IMR-90 (cell line): ENCODE measurements around the gene MAP3K8. TPM values are rescaled to one million over a fixed set of nuclear protein-coding genes. Genes with fewer than 3 reads are reported as not detected.

Experiments
- ATAC-seq: fragments of 200-7000 bp; cut with Tn5 transposase; 2 replicates; pipeline ENCODE4 v1.9.1; 2020; ENCODE audit warnings: low read depth, mild to moderate bottlenecking, moderate library complexity
- BruUV-seq: library from RNA; stranded (reverse); fragments of 400-500 nt; replicated peaks from 2 replicates; lab custom pipeline; 2021; lab: Mats Ljungman, UMichigan
- CTCF ChIA-PET: fragments of 300-600 bp; formaldehyde crosslinking; extraction: SDS; loops from one replicate; lab custom pipeline; 2021; ENCODE audit warnings: antibody characterized with exemption; lab: Yijun Ruan, JAX
- POLR2A ChIA-PET: fragments of 300-600 bp; sonication (Branson Sonifier 250); formaldehyde crosslinking; loops from one replicate; lab custom pipeline; 2022; ENCODE audit warnings: antibody characterized with exemption; ENCODE audit not compliant: unreplicated experiment; lab: Charles Lee
- DNase-seq: peaks from one replicate; pipeline ENCODE4 v3.0.0; 2013
- H2AFZ ChIP-seq: replicated peaks from 2 replicates; pipeline ENCODE3; 2013; ENCODE audit warnings: low read length, mild to moderate bottlenecking; ENCODE audit not compliant: poor library complexity
- H2AK5ac ChIP-seq: 2 replicates; pipeline ENCODE4 v1.6.1; 2013; ENCODE audit warnings: low read depth, low read length, inconsistent platforms
- H2AK9ac ChIP-seq: replicated peaks from 2 replicates; pipeline ENCODE3; 2013; ENCODE audit warnings: mild to moderate bottlenecking, low read depth, low read length, moderate library complexity; ENCODE audit not compliant: poor library complexity
- H2BK120ac ChIP-seq: 2 replicates; pipeline ENCODE4 v1.6.1; 2013; ENCODE audit warnings: low read depth, low read length, inconsistent platforms
- H2BK15ac ChIP-seq: 3 replicates; pipeline ENCODE4 v1.6.1; 2013; ENCODE audit warnings: low read depth, low read length, inconsistent platforms
- H2BK20ac ChIP-seq: 2 replicates; pipeline ENCODE4 v1.6.1; 2013; ENCODE audit warnings: low read depth, mild to moderate bottlenecking, inconsistent platforms, low read length, moderate library complexity
- H2BK5ac ChIP-seq: 2 replicates; pipeline ENCODE4 v1.6.1; 2013; ENCODE audit warnings: mild to moderate bottlenecking, low read depth, low read length, inconsistent platforms; ENCODE audit not compliant: poor library complexity, severe bottlenecking
- H3K14ac ChIP-seq: replicated peaks from 2 replicates; pipeline ENCODE4 v1.6.1; 2013; ENCODE audit warnings: low read depth, low read length, inconsistent platforms
- H3K18ac ChIP-seq: 2 replicates; pipeline ENCODE4 v1.6.1; 2013; ENCODE audit warnings: low read depth, low read length, control low read depth
- H3K23ac ChIP-seq: 2 replicates; pipeline ENCODE4 v1.6.1; 2013; ENCODE audit warnings: low read depth, low read length, inconsistent platforms
- H3K27ac ChIP-seq: 2 replicates; pipeline ENCODE4 v1.5.1; 2013; ENCODE audit warnings: mild to moderate bottlenecking, control low read depth, low read length; ENCODE audit not compliant: insufficient read depth
- H3K27me3 ChIP-seq: 2 replicates; pipeline ENCODE4 v1.6.1; 2013; ENCODE audit warnings: low read length; ENCODE audit not compliant: control insufficient read depth, insufficient read depth
- H3K36me3 ChIP-seq: 2 replicates; pipeline ENCODE4 v1.6.1; 2013; ENCODE audit warnings: low read length, mixed read lengths; ENCODE audit not compliant: control insufficient read depth, insufficient read depth
- H3K4ac ChIP-seq: 2 replicates; pipeline ENCODE4 v1.6.1; 2013; ENCODE audit warnings: low read depth, low read length, inconsistent platforms
- H3K4me1 ChIP-seq: 2 replicates; pipeline ENCODE4 v1.6.1; 2013; ENCODE audit warnings: low read length, mixed read lengths; ENCODE audit not compliant: control insufficient read depth, insufficient read depth
- H3K4me2 ChIP-seq: 2 replicates; pipeline ENCODE4 v1.6.1; 2013; ENCODE audit warnings: low read depth, mild to moderate bottlenecking, control low read depth, low read length, moderate library complexity
- H3K4me3 ChIP-seq: 2 replicates; pipeline ENCODE4 v1.5.1; 2013; ENCODE audit warnings: low read depth, mild to moderate bottlenecking, control low read depth, low read length, moderate library complexity; ENCODE audit not compliant: insufficient read depth
- H3K56ac ChIP-seq: 2 replicates; pipeline ENCODE4 v1.6.1; 2013; ENCODE audit warnings: low read length, inconsistent platforms; ENCODE audit not compliant: insufficient read depth; ENCODE audit errors: extremely low read depth
- H3K79me1 ChIP-seq, 2 experiments: 2 replicates each; pipeline ENCODE4 v1.6.1; 2013; ENCODE audit warnings: low read length in 2 of 2, inconsistent platforms in 1 of 2, low read depth in 1 of 2
- H3K9ac ChIP-seq: 2 replicates; pipeline ENCODE4 v1.6.1; 2013; ENCODE audit warnings: low read depth, low read length, control low read depth
- H3K9me1 ChIP-seq: 2 replicates; pipeline ENCODE4 v1.6.1; 2013; ENCODE audit warnings: low read length, inconsistent platforms; ENCODE audit not compliant: insufficient read depth
- H3K9me3 ChIP-seq: 2 replicates; pipeline ENCODE4 v1.6.1; 2013; ENCODE audit warnings: low read length; ENCODE audit not compliant: control insufficient read depth, insufficient read depth
- H4K20me1 ChIP-seq: 2 replicates; pipeline ENCODE4 v1.6.1; 2013; ENCODE audit warnings: low read length, inconsistent platforms; ENCODE audit not compliant: insufficient read depth
- H4K5ac ChIP-seq: 2 replicates; pipeline ENCODE4 v1.6.1; 2013; ENCODE audit warnings: mild to moderate bottlenecking, low read depth, low read length, control low read depth
- H4K8ac ChIP-seq, 2 experiments: 2 replicates each; pipeline ENCODE4 v1.6.1; 2013; ENCODE audit warnings: low read depth in 2 of 2, low read length in 2 of 2, control low read depth in 1 of 2, inconsistent platforms in 1 of 2
- H4K91ac ChIP-seq: 2 replicates; pipeline ENCODE4 v1.6.1; 2013; ENCODE audit warnings: low read depth, low read length, inconsistent platforms; ENCODE audit not compliant: insufficient read depth
- CHD1 ChIP-seq: IDR thresholded peaks from 2 replicates; pipeline ENCODE4 v1.6.1; 2012; ENCODE audit warnings: low read depth, low read length, improper control_type of control experiment
- CTCF ChIP-seq: conservative IDR thresholded peaks from 2 replicates; pipeline ENCODE4 v1.5.1; 2012; ENCODE audit warnings: mild to moderate bottlenecking, low read depth, low read length, improper control_type of control experiment
- FOS ChIP-seq: fragments of 150-350 bp; IDR thresholded peaks from 2 replicates; pipeline ENCODE4 v1.6.1; 2016; ENCODE audit warnings: low read depth, low read length
- MXI1 ChIP-seq: IDR thresholded peaks from 2 replicates; pipeline ENCODE4 v1.6.1; 2012; ENCODE audit warnings: low read depth, mild to moderate bottlenecking, low read length, moderate library complexity, borderline replicate concordance
- NFE2L2 ChIP-seq: fragments of 150-350 bp; IDR thresholded peaks from 2 replicates; pipeline ENCODE4 v1.6.1; 2016; ENCODE audit warnings: low read depth, mild to moderate bottlenecking, low read length
- RAD21 ChIP-seq: IDR thresholded peaks from 2 replicates; pipeline ENCODE4 v1.6.1; 2012; ENCODE audit warnings: low read length, improper control_type of control experiment
- RCOR1 ChIP-seq: IDR thresholded peaks from 2 replicates; pipeline ENCODE4 v1.6.1; 2012; ENCODE audit warnings: mild to moderate bottlenecking, low read length, improper control_type of control experiment; ENCODE audit not compliant: insufficient replicate concordance
- RFX5 ChIP-seq: IDR thresholded peaks from 2 replicates; pipeline ENCODE4 v1.8.0; 2012; ENCODE audit warnings: low read depth, mild to moderate bottlenecking, low read length, moderate library complexity
- USF2 ChIP-seq: fragments of 150-350 bp; IDR thresholded peaks from 2 replicates; pipeline ENCODE4 v1.6.1; 2017; ENCODE audit warnings: mild to moderate bottlenecking, antibody characterized with exemption, low read length, low read depth
- WGBS, 2 experiments: methylation state at CpG; one replicate each; pipeline versions ENCODE4 v1.1.5 to v1.1.7; 2013; ENCODE audit warnings: missing lambda C conversion rate in 2 of 2; ENCODE audit not compliant: insufficient read length in 1 of 2; ENCODE audit errors: extremely low coverage in 2 of 2; 5-methylcytosine and 5-hydroxymethylcytosine counted together
- dilution Hi-C: fragments of 300-500 bp; cut with HindIII; formaldehyde crosslinking; loops from one replicate; pipeline ENCODE4 v1.14.3; 2018; ENCODE audit warnings: low sequenced_read_pairs; ENCODE audit not compliant: unreplicated experiment
- in situ Hi-C: fragments of 300-500 bp; cut with MboI; formaldehyde crosslinking; loops from 3 replicates; pipeline ENCODE4 v1.14.3; 2019; ENCODE audit warnings: low sequenced_read_pairs, inconsistent platforms, mixed read lengths
- intact Hi-C: fragments of 100-400 bp; cut with micrococcal nuclease; formaldehyde crosslinking; loops from 2 replicates; pipeline ENCODE4 v1.10.0; 2022
- polyA plus RNA-seq, 3 experiments: library from polyadenylated mRNA; depleted of rRNA; stranded (reverse); fragments of >200 nt; gene quantifications; 2 replicates each; pipeline ENCODE4 v1.2.3, GENCODE V29; 2012; ENCODE audit warnings: low replicate concordance in 1 of 3
- total RNA-seq: library from RNA; depleted of rRNA; stranded (reverse); fragments of >200 nt; gene quantifications from 2 replicates; pipeline ENCODE4 v1.2.3, GENCODE V29; 2012

MAP3K8 gene
- total and polyA plus RNA-seq, 2 of the 4 experiments (the other 2 are of a cell fraction): 1.8 to 2.6 TPM

GRCh38 chr10:30503700-30504266 lies 69.8 kb downstream of the MAP3K8 start:
- H3K4me2 ChIP-seq: no peak overlapping the region
- intact Hi-C loops (no loop called here), in situ Hi-C loops (no loop called here), dilution Hi-C loops (no loop called here)
- no peak overlapping the region for H3K4ac ChIP-seq
- H3K36me3 ChIP-seq: no peaks in the 10 kb centered on the region
- no peak overlapping the region for H2BK5ac ChIP-seq
- H3K56ac ChIP-seq: no peak overlapping the region
- H3K4me1 ChIP-seq: no peaks in the 10 kb centered on the region
- no peak overlapping the region for H3K9ac ChIP-seq
- H2AK9ac ChIP-seq: no peak overlapping the region
- no peak overlapping the region for H3K23ac ChIP-seq
- no peaks in the 10 kb centered on the region for H3K9me1 ChIP-seq
- no peak overlapping the region for H3K4me3 ChIP-seq
- no peaks in the 10 kb centered on the region for H3K79me1 ChIP-seq
- no TSS peak for BruUV-seq
- no peak overlapping the region for H2BK120ac ChIP-seq
- WGBS, 2 experiments: 40% methylated on average over 1 of the region's 10 CpGs; no CpG with 5 or more reads in 1 of the 2 experiments
- H4K5ac ChIP-seq: no peak overlapping the region
- ChIA-PET CTCF (interaction anchor here (1.0 kb wide), 1 partner anchor 17 kb away, joined by 4 read pairs; no protein-coding TSS in a partner anchor), POLR2A (no interaction called here)
- no peak overlapping the region for H2AK5ac ChIP-seq
- H3K27ac ChIP-seq: no peak overlapping the region
- H3K18ac ChIP-seq: no peak overlapping the region
- no peak overlapping the region for H4K8ac ChIP-seq
- peaks cover 23% of the 10 kb centered on the region for H3K27me3 ChIP-seq
- no peaks in the 10 kb centered on the region for H3K9me3 ChIP-seq
- H3K14ac ChIP-seq: no peak overlapping the region
- DNase-seq (no peak), ATAC-seq (no peak)
- no peaks in the 10 kb centered on the region for H4K20me1 ChIP-seq
- H2AFZ ChIP-seq: no peak overlapping the region
- no peak overlapping the region for H2BK20ac ChIP-seq
- H4K91ac ChIP-seq: no peak overlapping the region
- H2BK15ac ChIP-seq: no peak overlapping the region
- TF ChIP-seq RAD21 (no peak), MXI1 (no peak), FOS (no peak), NFE2L2 (no peak), CTCF (no peak), USF2 (no peak), CHD1 (no peak), RCOR1 (no peak), RFX5 (no peak)
